Pancreas (tissue), 10 donors: ENCODE results near the gene SIN3B. TPM values are rescaled to one million over a fixed set of nuclear protein-coding genes. Genes with fewer than 3 reads are reported as not detected.

Experiments used
- ATAC-seq, 4 donors: fragments of 200-7000 bp; cut with Tn5 transposase; one replicate each; pipeline versions ENCODE4 v1.8.0 to v1.9.1; 2020; ENCODE audit warnings: mild to moderate bottlenecking in 4 of 4, moderate library complexity in 4 of 4
- DNase-seq, 6 donors: peaks; one replicate each; pipeline ENCODE4 v3.0.0-alpha.2; 2020
- FAIRE-seq: peaks from 2 replicates; lab custom pipeline; 2012; peaks lifted over from hg19 to GRCh38; lab: Jason Lieb, UNC
- H3K27ac ChIP-seq, 4 donors: fragments of 200-600 bp; sonication (generic); 1 replicate in 3 of 4; 2 replicates in 1 of 4; pipeline versions ENCODE4 v1.5.0 to v1.8.0; 2020
- H3K27me3 ChIP-seq, 4 donors: fragments of 200-600 bp; one replicate each; pipeline ENCODE4 v1.8.0; 2021
- H3K36me3 ChIP-seq, 3 donors: fragments of 200-600 bp; sonication (generic) in 1 of 3; one replicate each; pipeline versions ENCODE4 v1.5.0 to v1.8.0; 2020 to 2021
- H3K4me1 ChIP-seq, 3 donors: fragments of 200-600 bp; one replicate each; pipeline ENCODE4 v1.8.0; 2021
- H3K4me3 ChIP-seq, 4 donors: fragments of 200-600 bp; sonication (generic) in 2 of 4; one replicate each; pipeline versions ENCODE4 v1.5.0 to v1.8.0; 2020 to 2021
- H3K9me3 ChIP-seq, 4 donors: fragments of 200-600 bp; one replicate each; pipeline ENCODE4 v1.8.0; 2021
- CTCF ChIP-seq, 4 donors: fragments of 200-600 bp; sonication (generic) in 3 of 4; IDR thresholded peaks; one replicate each; pipeline versions ENCODE4 v1.5.0 to v1.8.0; 2021; ENCODE audit warnings: antibody characterized with exemption in 4 of 4
- WGBS, 2 donors: extraction: QIAGEN DNeasy Blood & Tissue Kit; methylation state at CpG; one replicate each; pipeline ENCODE4 v1.1.7; 2013; 5-methylcytosine and 5-hydroxymethylcytosine counted together
- intact Hi-C, 3 donors: fragments of 100-400 bp; cut with DNase I; formaldehyde crosslinking; loops; one replicate each; pipeline versions ENCODE4 v1.11.1 to v1.14.2; 2022
- polyA plus RNA-seq, 2 donors: library from polyadenylated mRNA; stranded (reverse); fragments of 200-250 nt; gene quantifications; one replicate each; pipeline ENCODE4 v1.2.3, GENCODE V29; 2013
- total RNA-seq, 6 donors: library from RNA; stranded (reverse); fragmentation: NEBNext Ultra II Directional in 4 of 6; extraction: Animal tissue kit (Norgen Biotek cat#: 25700) in 4 of 6; gene quantifications; one replicate each; pipeline versions ENCODE4 v1.2.1 to v1.2.4, GENCODE V29; 2021 to 2023
- donor health status: healthy with polysubstance abuse.
- donor health status: DM: no; HTN: no; CAD: no; lungs with moderate emphysema.
- donor health status: DM: no; HTN: no; CAD: no.
- donor health status: control.
- donor health status: control.
- donor health status: Bipolar disorder and iron deficiency.
- donor health status: DM: yes; HTN: yes; CAD: no.
- donor health status: DM: no; HTN: no; CAD: no.
- donor health status: DM: no; HTN: no; CAD: no.
- donor health status: DM: yes; HTN: yes; CAD: no.

Gene SIN3B
- total and polyA plus RNA-seq, 8 donors = 13.6 to 51.8 (median 20.1) TPM

DNA sequence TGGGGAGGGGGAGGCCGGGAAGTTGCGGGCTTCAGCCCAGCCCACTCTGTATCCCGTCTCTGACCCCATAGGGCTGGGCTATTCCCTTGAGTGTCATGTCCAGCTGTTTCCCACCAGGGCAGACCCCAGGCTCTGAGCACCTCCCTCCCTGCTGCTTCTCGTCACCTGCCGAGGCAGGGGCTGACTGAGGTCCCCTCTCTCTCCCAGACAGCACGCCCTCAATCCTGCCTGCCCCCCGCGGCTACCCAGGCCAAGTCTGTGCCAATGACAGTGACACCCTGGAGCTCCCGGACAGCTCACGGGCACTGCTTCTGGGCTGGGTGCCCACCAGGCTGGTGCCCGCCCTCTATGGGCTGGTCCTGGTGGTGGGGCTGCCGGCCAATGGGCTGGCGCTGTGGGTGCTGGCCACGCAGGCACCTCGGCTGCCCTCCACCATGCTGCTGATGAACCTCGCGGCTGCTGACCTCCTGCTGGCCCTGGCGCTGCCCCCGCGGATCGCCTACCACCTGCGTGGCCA, 60.2 kb downstream of the SIN3B start:
- DNase-seq (peak in 1 of 6 donors; percentile 66), ATAC-seq (peak in 2 of 4 donors; percentile 17 to 31), FAIRE-seq (no peak)
- no peak for TF ChIP-seq CTCF (IDR thresholded peaks at IDR 0.05)
- WGBS, 2 donors = 52 to 57% methylated on average over 20 to 22 of the region's 22 CpGs
- H3K36me3 ChIP-seq = no peaks in the 10 kb centered on the region
- H3K4me3 ChIP-seq = peak overlapping the region in 1 of 4 donors; percentile 2
- intact Hi-C loops = no loop called here
- H3K27ac ChIP-seq = peak overlapping the region in 1 of 4 donors; percentile 22
- H3K4me1 ChIP-seq = no peaks in the 10 kb centered on the region
- H3K27me3 ChIP-seq = no peaks in the 10 kb centered on the region
- H3K9me3 ChIP-seq = no peaks in the 10 kb centered on the region

- intact Hi-C loops = no loop called here
- 87 to 90% methylated on average over 48 of the region's 48 CpGs for WGBS, 2 donors
- Histone ChIP-seq H3K36me3 (no peaks in the 10 kb centered on the region), H3K4me3 (no peak overlapping the region), H3K27ac (no peak overlapping the region), H3K4me1 (no peaks in the 10 kb centered on the region), H3K27me3 (no peaks in the 10 kb centered on the region), H3K9me3 (no peaks in the 10 kb centered on the region)
- ATAC-seq (no peak), DNase-seq (no peak), FAIRE-seq (no peak)
- TF ChIP-seq CTCF (IDR thresholded peaks at IDR 0.05) = no peak
Observed at GRCh38 chr19:16889883-16890460, 60.8 kb downstream of the SIN3B start.

GRCh38 chr19:16890461-16891184, 61.4 kb downstream of the SIN3B start:
- H3K27ac ChIP-seq = no peak overlapping the region
- H3K36me3 ChIP-seq = no peaks in the 10 kb centered on the region
- no peak for ATAC-seq
- H3K27me3 ChIP-seq = no peaks in the 10 kb centered on the region
- 77 to 86% methylated on average over 24 of the region's 24 CpGs for WGBS, 2 donors
- H3K4me3 ChIP-seq = no peak overlapping the region
- H3K4me1 ChIP-seq = no peaks in the 10 kb centered on the region
- no peak for TF ChIP-seq CTCF (IDR thresholded peaks at IDR 0.05)
- DNase-seq = no peak
- intact Hi-C loops = no loop called here
- no peaks in the 10 kb centered on the region for H3K9me3 ChIP-seq
- FAIRE-seq = no peak

DNA sequence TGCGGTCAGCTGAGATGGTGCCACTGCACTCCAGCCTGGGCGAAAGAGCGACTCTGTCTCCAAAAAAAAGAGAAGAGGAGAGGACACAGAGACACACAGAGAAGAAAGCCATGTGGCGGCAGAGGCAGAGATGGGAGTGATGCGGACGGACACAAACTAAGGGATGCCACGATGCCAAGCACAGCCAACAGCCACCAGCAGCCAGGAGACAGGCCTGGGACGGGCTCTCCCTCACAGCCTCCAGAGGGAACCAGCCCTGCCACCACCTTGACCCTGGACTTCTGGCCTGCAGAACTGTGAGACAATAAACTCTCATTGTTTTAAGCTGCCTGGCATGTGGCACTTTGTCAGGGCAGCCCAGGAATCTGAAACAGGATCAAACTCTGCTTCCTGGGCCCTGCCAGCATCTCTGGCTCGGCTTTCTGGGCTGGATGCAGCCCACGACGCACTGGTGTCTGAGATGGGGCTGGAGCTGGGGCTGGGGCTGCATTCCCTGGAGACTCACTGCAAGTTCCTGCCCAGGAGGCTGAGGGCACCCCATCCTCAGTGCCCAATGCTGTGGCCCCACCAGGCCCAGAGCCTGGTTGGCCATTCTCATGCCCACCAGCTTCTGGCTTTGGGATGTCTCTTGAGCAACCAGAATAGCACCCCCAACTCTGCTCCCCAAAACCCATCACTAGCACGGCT, 62.6 kb downstream of the SIN3B start:
- WGBS, 2 donors = 79 to 95% methylated on average over 12 of the region's 12 CpGs
- FAIRE-seq (no peak), ATAC-seq (no peak), DNase-seq (no peak)
- intact Hi-C loops = no loop called here
- H3K4me3 ChIP-seq = no peak overlapping the region
- no peaks in the 10 kb centered on the region for H3K27me3 ChIP-seq
- H3K27ac ChIP-seq = no peak overlapping the region
- H3K9me3 ChIP-seq = no peaks in the 10 kb centered on the region
- TF ChIP-seq CTCF (IDR thresholded peaks at IDR 0.05) = no peak
- no peaks in the 10 kb centered on the region for H3K36me3 ChIP-seq
- no peaks in the 10 kb centered on the region for H3K4me1 ChIP-seq
